GM18868 (cell line): ENCODE results near the gene NECAB3.

ENCODE experiments used
- ATAC-seq: cut with Tn5 transposase; IDR thresholded peaks from one replicate; pipeline ENCODE4 v1.9.1; 2021; ENCODE audit warnings: mild to moderate bottlenecking, moderate library complexity; ENCODE audit not compliant: unreplicated experiment

NECAB3 gene

DNA sequence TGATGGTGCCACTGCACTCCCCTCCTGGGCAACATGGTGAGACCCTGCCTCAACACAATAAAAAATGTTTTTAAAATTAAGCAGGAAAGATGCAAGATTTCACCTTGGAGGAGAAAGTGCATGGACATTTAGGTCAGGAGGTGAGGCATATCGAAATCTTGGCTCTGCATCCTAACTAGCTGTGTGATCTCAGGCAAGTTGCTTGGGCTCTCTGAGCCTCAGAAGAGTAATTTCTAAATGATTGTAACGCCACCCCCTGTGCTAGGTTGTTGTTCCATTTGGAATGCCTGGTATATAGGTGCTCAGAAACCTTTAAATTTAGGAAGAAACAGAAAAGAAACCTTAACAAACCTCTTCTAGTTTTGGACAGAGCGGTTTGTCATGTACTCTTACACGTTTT lies 48.0 kb downstream of the NECAB3 start:
- no peak for ATAC-seq

DNA sequence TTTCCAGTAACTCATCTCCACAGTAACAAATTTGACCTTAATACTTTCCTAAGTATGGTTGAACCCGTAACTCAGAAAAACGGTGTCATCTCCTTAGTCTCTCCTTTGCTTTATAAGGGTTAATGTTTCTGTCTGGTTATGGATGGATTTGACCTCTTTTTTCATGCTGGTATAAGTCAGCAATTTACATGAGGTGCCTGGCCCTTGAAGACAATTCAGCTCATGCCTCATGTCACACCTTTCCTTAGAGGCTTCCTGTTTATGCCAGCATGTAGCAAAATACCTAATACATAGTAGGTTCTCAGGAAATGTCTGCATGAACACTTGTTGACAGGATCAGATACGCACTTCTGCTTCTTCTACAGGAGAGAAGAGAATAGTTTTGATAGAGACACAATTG lies 49.8 kb downstream of the NECAB3 start:
- ATAC-seq = no peak

DNA sequence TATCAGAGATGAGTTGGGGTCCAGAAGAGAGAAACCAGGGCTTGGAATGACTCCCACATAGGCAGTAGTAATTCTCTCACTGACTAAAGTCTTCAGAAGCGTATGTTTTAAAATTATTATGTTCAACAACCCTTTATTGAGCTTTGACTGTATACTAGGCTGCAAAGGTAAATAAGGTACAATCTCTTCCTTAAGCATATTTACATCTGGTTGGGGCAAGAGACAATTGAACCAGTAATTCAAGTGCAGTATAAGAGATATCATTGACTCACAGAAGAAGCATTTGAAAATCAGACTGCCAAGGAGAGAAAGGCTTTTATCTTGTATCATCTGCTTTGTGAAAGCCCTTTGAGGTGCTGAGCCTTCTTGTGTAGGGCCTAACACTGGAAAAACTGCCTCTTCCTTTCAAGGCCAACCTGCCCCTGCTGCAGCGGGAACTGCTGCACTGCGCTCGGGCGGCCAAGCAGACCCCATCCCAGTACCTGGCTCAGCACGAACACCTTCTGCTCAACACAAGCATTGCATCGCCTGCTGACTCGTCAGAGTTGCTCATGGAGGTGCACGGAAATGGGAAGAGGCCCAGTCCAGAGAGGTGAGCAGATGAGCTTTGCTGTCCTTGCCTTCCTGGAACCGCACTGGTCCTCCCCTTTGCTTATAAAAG lies 51.4 kb downstream of the NECAB3 start:
- ATAC-seq = no peak

DNA sequence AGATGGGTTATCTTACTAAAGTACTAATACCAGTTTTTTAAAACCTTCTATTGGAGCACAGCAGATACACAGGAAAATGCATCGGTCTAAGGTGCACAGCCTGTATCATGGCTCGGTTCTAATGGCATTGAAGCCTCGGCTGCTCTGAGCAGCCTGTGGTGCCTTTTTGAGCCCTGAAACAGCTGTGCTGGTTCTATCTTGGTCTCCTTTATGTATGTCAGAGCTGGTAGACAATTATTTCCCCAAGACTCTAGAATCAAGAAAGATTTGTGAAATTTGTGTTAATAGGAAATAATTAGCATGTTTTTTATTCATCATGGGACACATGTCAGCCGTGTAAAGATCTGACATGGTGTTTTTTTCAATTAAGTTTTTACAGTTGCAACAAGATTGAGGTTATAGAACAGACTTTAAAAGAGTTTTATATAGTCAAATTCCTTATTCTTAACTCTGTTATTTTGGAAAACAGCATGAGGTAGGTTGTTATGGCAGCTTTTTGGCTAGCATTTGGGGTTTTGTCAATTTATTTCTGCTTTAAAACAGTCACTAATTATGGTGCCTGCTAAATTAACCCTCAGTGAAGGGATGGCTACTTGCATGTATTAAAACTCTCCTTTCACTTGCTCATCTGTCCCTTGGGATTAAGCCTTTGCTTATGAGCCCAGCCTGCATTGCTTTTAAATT lies 52.4 kb downstream of the NECAB3 start:
- no peak for ATAC-seq

DNA sequence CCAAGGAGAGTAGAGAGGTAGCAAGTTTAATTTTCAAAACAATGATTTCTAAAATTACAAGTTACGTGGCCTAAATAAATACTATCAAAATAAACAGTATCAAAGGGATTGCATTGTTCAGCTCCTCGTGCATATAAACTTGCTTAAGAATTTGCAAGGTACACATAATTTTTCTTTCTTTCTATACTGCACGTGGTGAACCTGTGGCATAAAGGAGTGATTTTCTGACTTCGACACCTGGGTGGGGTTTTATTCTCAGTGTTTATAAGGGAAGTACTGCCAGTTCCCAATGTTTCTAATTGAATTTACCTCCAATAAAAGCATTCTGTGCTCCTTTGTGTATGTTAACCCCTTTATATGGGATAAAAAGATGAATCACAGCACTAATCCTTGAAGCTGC lies 62.2 kb downstream of the NECAB3 start:
- no peak for ATAC-seq

DNA sequence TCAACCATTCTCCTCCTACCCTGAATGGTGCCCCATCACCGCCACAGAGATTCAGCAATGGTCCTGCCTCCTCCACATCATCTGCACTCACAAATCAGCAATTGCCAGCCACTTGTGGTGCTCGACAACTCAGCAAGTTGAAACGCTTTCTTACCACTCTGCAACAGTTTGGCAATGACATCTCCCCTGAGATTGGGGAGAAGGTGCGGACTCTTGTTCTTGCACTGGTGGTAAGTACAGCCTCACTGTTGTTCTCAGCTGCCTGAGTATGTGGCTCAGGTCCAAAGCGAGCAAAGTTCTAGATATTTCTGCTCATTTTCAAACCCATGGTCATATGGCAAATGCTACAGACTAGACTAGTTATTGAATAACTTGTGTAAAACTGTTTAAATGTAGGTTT lies 63.1 kb downstream of the NECAB3 start:
- no peak for ATAC-seq

DNA sequence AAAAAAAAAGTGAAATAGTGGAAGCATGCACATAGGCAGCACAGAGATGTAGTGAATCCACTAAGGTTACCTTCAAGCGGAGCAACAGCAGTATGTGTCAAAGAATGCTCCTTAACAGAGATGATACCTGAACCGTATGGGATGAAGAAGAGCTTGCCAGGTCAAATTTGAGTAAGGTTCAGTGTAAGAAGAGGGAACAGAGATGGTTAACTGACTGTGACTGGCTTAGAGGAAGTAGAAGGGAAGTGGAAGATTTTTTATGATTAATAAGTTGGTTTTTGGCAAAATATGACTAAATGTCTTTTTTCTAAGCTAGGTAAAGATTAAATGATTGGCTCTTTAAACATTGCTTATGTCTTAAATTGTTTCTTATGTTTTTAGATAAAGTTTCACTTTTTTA lies 64.7 kb downstream of the NECAB3 start:
- no peak for ATAC-seq
